ENCODE data around the gene PIH1D1.
"Not testable (repeated sequence)": the region's sequence is repeated elsewhere in the genome, so short reads cannot be mapped to it uniquely, and the experiment has no call there.

Gene PIH1D1

GRCh38 chr19:49453013-49453756 is 1.6 kb upstream of the PIH1D1 start, which contains the start of gene ALDH16A1:
ALDH16A1 (plus strand) TSS chr19:49453225; CDS start chr19:49453332, 107 bp downstream.
- peak; percentile 97 for DNase-seq

GRCh38 chr19:49450405-49450804 is 1.2 kb downstream of the PIH1D1 start:
- DNase-seq = no peak

GRCh38 chr19:49448432-49448786 is 3.2 kb downstream of the PIH1D1 start:
- DNase-seq = no peak

GRCh38 chr19:49447485-49448431 is 3.9 kb downstream of the PIH1D1 start:
- no peak for DNase-seq

- no peak for DNase-seq
These were observed 5.6 kb downstream of the PIH1D1 start for GRCh38 chr19:49445997-49446396.

- DNase-seq = not testable (repeated sequence)
These were observed 7.4 kb downstream of the PIH1D1 start for GRCh38 chr19:49444100-49444700.

- peak; percentile 93 for DNase-seq
These were observed 8.1 kb downstream of the PIH1D1 start for GRCh38 chr19:49443366-49444099.

- peak; percentile 55 for DNase-seq
These were observed 8.7 kb downstream of the PIH1D1 start for GRCh38 chr19:49442771-49443365.

- DNase-seq = no peak
These were observed 9.3 kb downstream of the PIH1D1 start for GRCh38 chr19:49442354-49442753.

GRCh38 chr19:49441960-49442350 is 9.7 kb downstream of the PIH1D1 start:
- DNase-seq = no peak

GRCh38 chr19:49441210-49441959 is 10.2 kb downstream of the PIH1D1 start, which contains the start of gene SLC17A7:
SLC17A7 (minus strand) TSS chr19:49441527; CDS start chr19:49441379, 148 bp downstream.
- no peak for DNase-seq

- DNase-seq = no peak
These were observed 11.0 kb downstream of the PIH1D1 start for GRCh38 chr19:49440439-49441209.

- no peak for DNase-seq
These were observed 11.8 kb downstream of the PIH1D1 start for GRCh38 chr19:49439836-49440235.

GRCh38 chr19:49438261-49438660 is 13.4 kb downstream of the PIH1D1 start:
- no peak for DNase-seq

- DNase-seq = no peak
These were observed 14.4 kb downstream of the PIH1D1 start for GRCh38 chr19:49437231-49437630.

- peak; percentile 60 for DNase-seq
These were observed 15.1 kb downstream of the PIH1D1 start for GRCh38 chr19:49436381-49437017.

- no peak for DNase-seq
These were observed 15.9 kb downstream of the PIH1D1 start for GRCh38 chr19:49435670-49436069.

GRCh38 chr19:49434907-49435583 is 16.6 kb downstream of the PIH1D1 start:
- no peak for DNase-seq

- DNase-seq = no peak
These were observed 18.2 kb downstream of the PIH1D1 start for GRCh38 chr19:49433240-49433901.

Data from activated CD8-positive, alpha-beta memory T cell treated with anti-CD3 and anti-CD28 coated beads, Interleukin-2, amount 50 U/mL, for 4 hours (primary cell).